ENCODE data around the gene AKR1E2. TPM values are rescaled to one million over a fixed set of nuclear protein-coding genes. Genes with fewer than 3 reads are reported as not detected.

AKR1E2 gene
- total and polyA plus RNA-seq, 4 donors = 4.3 to 26.7 (median 9.1) TPM

DNA sequence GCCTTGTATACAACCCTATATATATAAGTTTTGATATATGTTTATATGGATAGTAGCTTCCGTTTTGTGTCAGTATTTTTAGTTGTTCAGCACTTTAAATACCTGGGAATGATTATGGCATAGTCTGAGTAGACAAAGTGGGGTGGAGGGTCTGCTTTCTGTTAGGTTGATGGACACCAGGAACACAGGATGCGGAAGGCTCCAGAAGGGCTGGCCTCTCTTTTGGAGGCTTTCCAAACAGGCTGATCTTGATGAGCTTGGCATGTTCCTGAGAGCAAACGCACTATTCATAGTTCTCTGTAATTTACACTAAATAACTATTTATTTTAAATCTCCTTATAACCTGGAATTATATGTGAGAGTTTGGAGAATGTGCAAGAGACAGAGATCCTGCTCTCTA is 12.7 kb downstream of the AKR1E2 start:
- no peak for DNase-seq (ENCODE audit: low read depth in 4 of 6, low spot score in 6 of 6)
- H3K27ac ChIP-seq (ENCODE audit: low read depth, low read length) = no peak overlapping the region
- no peaks in the 10 kb centered on the region for H3K9me3 ChIP-seq (ENCODE audit: control insufficient read depth, insufficient read depth, low read length)
- H3K4me1 ChIP-seq (ENCODE audit: control insufficient read depth, insufficient read depth, low read length) = no peaks in the 10 kb centered on the region
- WGBS (ENCODE audit: insufficient coverage) = 80% methylated on average over 1 of the region's 3 CpGs
- no peak overlapping the region for H3K4me3 ChIP-seq (ENCODE audit: low read depth, low read length)
- H3K27me3 ChIP-seq (ENCODE audit: control insufficient read depth, insufficient read depth, low read length) = no peaks in the 10 kb centered on the region
- peaks cover 33% of the 10 kb centered on the region for H3K36me3 ChIP-seq (ENCODE audit: control insufficient read depth, insufficient read depth, low read length)

DNA sequence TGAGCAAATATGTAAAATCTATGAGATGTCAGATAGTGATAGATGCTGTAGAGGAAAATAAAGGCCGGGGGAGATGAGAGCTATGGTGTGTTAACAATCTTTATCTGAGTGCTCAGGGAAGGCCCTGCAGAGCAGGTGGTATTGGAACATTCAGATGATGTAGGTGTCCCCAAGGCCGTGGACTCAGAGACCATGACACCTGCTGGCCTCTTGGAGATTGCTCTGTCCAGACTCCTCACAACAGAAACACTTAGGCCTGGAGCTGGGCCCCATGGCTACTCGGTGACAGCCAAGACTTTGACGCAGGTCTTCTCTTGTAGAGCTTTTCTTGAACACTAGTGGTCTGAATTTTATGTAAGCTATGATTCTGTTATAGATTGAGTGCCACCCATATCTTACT is 13.3 kb downstream of the AKR1E2 start:
- Histone ChIP-seq H3K27me3 (ENCODE audit: control insufficient read depth, insufficient read depth, low read length) (no peaks in the 10 kb centered on the region), H3K27ac (ENCODE audit: low read depth, low read length) (no peak overlapping the region), H3K4me1 (ENCODE audit: control insufficient read depth, insufficient read depth, low read length) (no peaks in the 10 kb centered on the region), H3K4me3 (ENCODE audit: low read depth, low read length) (no peak overlapping the region), H3K9me3 (ENCODE audit: control insufficient read depth, insufficient read depth, low read length) (no peaks in the 10 kb centered on the region), H3K36me3 (ENCODE audit: control insufficient read depth, insufficient read depth, low read length) (peaks cover 31% of the 10 kb centered on the region)
- 100% methylated on average over 1 of the region's 4 CpGs for WGBS (ENCODE audit: insufficient coverage)
- no peak for DNase-seq (ENCODE audit: low read depth in 4 of 6, low spot score in 6 of 6)

DNA sequence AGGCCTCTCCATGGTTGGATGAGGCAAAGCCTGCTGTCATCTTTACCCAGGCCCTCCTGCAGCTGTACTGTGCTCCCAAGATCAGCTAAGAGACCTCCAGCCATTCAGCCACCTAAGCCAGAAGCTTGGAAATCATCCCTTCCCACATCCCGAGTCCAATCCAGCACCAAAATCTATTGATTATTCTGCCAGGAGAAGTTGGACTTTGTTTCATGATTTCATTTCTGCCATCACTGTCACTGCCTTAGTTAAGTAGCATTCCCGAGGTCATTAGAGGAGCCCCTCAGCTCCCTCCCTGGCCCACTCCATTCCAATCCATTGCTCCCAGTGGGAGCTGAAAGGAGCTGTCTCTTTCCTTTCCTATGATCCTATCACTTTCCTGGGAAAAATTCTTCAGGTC is 14.1 kb downstream of the AKR1E2 start:
- H3K4me1 ChIP-seq (ENCODE audit: control insufficient read depth, insufficient read depth, low read length) = no peaks in the 10 kb centered on the region

DNA sequence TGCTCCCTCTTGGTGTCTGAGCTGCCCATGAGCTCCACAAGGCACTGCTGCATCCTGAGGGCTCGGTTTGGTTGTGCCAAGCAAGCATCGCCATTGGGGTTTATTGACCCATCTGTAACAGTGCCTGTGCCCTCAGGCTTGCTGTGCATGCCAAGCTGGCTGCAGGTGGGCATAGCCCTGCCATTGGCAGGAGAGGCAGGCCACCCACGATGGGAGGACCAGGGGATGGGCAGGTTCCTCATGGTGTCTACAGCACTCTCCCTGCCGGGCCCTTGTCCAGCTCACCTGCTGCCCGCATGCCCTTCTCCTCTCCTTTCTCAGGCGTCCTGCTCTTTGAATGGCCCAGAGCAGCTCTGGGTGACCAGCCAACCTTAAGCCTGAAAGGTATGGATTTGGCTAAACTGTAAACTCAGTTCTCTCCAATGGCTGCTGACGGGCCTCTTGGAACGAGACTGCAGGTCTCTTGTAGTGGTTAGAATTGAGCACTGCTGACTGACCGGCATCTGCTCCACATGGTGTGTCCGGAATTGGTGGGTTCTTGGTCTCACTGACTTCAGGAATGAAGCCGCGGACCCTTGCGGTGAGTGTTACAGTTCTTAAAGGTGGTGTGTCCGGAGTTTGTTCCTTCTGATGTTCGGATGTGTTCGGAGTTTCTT is 17.6 kb downstream of the AKR1E2 start:
- no peaks in the 10 kb centered on the region for H3K4me1 ChIP-seq (ENCODE audit: control insufficient read depth, insufficient read depth, low read length)
- H3K36me3 ChIP-seq (ENCODE audit: control insufficient read depth, insufficient read depth, low read length) = peaks cover 27% of the 10 kb centered on the region
- no peak for DNase-seq (ENCODE audit: low read depth in 4 of 6, low spot score in 6 of 6)
- H3K4me3 ChIP-seq (ENCODE audit: low read depth, low read length) = no peak overlapping the region
- H3K27ac ChIP-seq (ENCODE audit: low read depth, low read length) = no peak overlapping the region
- no peaks in the 10 kb centered on the region for H3K9me3 ChIP-seq (ENCODE audit: control insufficient read depth, insufficient read depth, low read length)
- WGBS (ENCODE audit: insufficient coverage) = 87% methylated on average over 11 of the region's 16 CpGs
- H3K27me3 ChIP-seq (ENCODE audit: control insufficient read depth, insufficient read depth, low read length) = no peaks in the 10 kb centered on the region

More for the DNA sequence above, 14.1 kb downstream of the AKR1E2 start:
- H3K36me3 ChIP-seq (ENCODE audit: control insufficient read depth, insufficient read depth, low read length) = peaks cover 36% of the 10 kb centered on the region
- H3K27ac ChIP-seq (ENCODE audit: low read depth, low read length) = no peak overlapping the region
- no peaks in the 10 kb centered on the region for H3K9me3 ChIP-seq (ENCODE audit: control insufficient read depth, insufficient read depth, low read length)
- H3K4me3 ChIP-seq (ENCODE audit: low read depth, low read length) = no peak overlapping the region
- DNase-seq (ENCODE audit: low read depth in 4 of 6, low spot score in 6 of 6) = no peak
- WGBS (ENCODE audit: insufficient coverage) = 100% methylated on average over 1 of the region's 2 CpGs
- H3K27me3 ChIP-seq (ENCODE audit: control insufficient read depth, insufficient read depth, low read length) = no peaks in the 10 kb centered on the region

DNA sequence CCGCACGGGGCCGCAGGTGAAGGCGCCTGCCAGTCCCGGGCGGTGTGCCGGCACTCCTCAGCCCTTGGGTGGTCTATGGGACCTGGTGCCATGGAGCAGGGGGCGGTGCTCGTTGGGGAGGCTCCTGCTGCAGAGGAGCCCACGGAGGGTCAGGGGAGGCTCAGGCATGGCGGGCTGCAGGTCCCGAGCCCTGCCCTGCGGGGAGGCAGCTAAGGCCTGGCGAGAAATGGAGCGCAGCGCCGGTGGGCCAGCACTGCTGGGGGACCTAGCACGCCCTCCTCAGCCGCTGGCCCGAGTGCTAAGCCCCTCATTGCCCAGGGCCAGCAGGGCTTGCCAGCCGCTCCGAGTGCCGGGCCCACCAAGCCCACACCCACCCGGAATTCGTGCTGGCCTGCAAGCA is 18.9 kb downstream of the AKR1E2 start:
- no peaks in the 10 kb centered on the region for H3K27me3 ChIP-seq (ENCODE audit: control insufficient read depth, insufficient read depth, low read length)
- no peaks in the 10 kb centered on the region for H3K9me3 ChIP-seq (ENCODE audit: control insufficient read depth, insufficient read depth, low read length)
- H3K4me1 ChIP-seq (ENCODE audit: control insufficient read depth, insufficient read depth, low read length) = peaks cover 4% of the 10 kb centered on the region
- WGBS (ENCODE audit: insufficient coverage) = 99% methylated on average over 25 of the region's 25 CpGs
- no peak for DNase-seq (ENCODE audit: low read depth in 4 of 6, low spot score in 6 of 6)
- H3K4me3 ChIP-seq (ENCODE audit: low read depth, low read length) = no peak overlapping the region
- H3K36me3 ChIP-seq (ENCODE audit: control insufficient read depth, insufficient read depth, low read length) = peaks cover 27% of the 10 kb centered on the region
- H3K27ac ChIP-seq (ENCODE audit: low read depth, low read length) = no peak overlapping the region

DNA sequence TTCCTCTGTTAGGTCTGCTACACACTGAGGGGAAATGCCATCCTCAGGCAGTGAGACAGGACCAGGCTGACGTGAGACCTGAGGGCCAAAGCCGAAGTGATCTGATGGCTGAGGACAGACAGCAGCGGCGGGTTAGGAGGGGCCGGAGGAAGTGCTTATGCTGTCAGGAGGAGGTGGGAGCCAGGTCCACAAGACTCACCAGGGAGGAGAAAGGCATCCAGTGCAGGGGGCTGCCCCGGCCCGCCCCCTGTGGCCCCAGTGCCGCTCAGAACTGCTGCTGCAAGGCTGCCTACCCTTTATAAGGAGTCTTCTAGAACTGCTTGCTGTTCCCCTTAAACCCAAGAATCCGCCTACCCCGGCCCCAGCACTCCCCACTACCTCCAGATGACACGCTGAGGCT is 19.8 kb downstream of the AKR1E2 start:
- 97% methylated on average over 8 of the region's 11 CpGs for WGBS (ENCODE audit: insufficient coverage)
- Histone ChIP-seq H3K36me3 (ENCODE audit: control insufficient read depth, insufficient read depth, low read length) (peaks cover 27% of the 10 kb centered on the region), H3K27me3 (ENCODE audit: control insufficient read depth, insufficient read depth, low read length) (no peaks in the 10 kb centered on the region), H3K9me3 (ENCODE audit: control insufficient read depth, insufficient read depth, low read length) (no peaks in the 10 kb centered on the region), H3K27ac (ENCODE audit: low read depth, low read length) (no peak overlapping the region), H3K4me1 (ENCODE audit: control insufficient read depth, insufficient read depth, low read length) (peaks cover 4% of the 10 kb centered on the region), H3K4me3 (ENCODE audit: low read depth, low read length) (no peak overlapping the region)
- DNase-seq (ENCODE audit: low read depth in 4 of 6, low spot score in 6 of 6) = no peak

DNA sequence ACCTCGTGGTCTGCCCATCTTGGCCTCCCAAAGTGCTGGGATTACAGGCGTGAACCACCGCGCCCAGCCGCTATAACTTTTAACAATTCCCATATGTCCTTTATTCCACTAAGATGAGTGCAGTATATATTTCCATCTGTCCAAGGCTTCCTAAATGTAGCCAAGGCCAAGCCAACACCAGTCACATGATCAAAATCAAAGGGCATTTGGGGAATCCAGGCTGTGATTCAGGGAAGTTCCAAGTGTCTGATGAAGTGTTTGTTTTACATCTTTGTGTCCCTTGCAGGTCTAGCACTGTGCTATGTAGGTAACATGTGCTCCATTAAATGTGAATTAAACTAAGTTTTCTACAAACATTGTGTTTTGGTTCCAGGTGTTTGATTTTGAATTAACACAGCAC is 20.8 kb downstream of the AKR1E2 start:
- Histone ChIP-seq H3K36me3 (ENCODE audit: control insufficient read depth, insufficient read depth, low read length) (peaks cover 27% of the 10 kb centered on the region), H3K9me3 (ENCODE audit: control insufficient read depth, insufficient read depth, low read length) (no peaks in the 10 kb centered on the region), H3K4me3 (ENCODE audit: low read depth, low read length) (no peak overlapping the region), H3K27me3 (ENCODE audit: control insufficient read depth, insufficient read depth, low read length) (no peaks in the 10 kb centered on the region), H3K4me1 (ENCODE audit: control insufficient read depth, insufficient read depth, low read length) (peaks cover 4% of the 10 kb centered on the region), H3K27ac (ENCODE audit: low read depth, low read length) (no peak overlapping the region)
- WGBS (ENCODE audit: insufficient coverage) = 86% methylated on average over 1 of the region's 5 CpGs
- no peak for DNase-seq (ENCODE audit: low read depth in 4 of 6, low spot score in 6 of 6)

DNA sequence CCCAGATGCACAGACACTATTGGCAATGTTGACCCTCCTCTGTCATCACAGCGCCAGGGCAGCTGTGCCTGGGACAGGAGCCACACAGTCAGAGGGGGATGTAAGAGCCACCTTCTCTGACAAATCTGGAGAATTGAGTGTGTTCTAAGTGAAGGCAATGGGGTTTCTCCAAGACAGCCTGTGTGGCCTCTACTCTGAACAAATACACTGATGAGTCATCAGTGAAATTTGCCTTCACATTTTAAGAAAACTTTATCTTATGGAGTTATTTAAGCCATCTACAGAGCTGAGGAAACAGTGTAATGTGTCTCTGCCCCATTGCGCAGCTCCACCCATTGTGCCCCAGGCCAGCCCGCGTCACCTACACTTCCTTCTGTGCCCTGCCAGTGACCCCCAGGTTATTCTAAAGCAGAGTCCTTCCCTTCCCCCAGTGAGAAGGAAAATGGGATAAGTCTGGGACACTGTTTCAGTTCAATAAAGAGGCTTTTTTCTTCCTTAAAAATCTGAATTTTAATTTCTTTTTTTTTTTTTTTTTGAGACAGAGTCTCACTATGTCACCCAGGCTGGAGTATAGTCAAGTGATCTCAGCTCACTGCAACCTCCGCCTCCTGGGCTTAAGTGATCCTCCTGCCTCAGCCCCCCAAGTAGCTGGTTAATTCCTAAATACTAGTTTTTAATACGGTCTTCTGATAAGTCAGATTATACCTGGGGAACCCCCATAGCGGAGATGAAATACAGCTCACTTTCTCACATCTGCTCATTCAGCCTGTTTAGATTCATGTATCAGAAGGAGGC is 21.8 kb downstream of the AKR1E2 start:
- WGBS (ENCODE audit: insufficient coverage) = 100% methylated on average over 1 of the region's 7 CpGs

DNA sequence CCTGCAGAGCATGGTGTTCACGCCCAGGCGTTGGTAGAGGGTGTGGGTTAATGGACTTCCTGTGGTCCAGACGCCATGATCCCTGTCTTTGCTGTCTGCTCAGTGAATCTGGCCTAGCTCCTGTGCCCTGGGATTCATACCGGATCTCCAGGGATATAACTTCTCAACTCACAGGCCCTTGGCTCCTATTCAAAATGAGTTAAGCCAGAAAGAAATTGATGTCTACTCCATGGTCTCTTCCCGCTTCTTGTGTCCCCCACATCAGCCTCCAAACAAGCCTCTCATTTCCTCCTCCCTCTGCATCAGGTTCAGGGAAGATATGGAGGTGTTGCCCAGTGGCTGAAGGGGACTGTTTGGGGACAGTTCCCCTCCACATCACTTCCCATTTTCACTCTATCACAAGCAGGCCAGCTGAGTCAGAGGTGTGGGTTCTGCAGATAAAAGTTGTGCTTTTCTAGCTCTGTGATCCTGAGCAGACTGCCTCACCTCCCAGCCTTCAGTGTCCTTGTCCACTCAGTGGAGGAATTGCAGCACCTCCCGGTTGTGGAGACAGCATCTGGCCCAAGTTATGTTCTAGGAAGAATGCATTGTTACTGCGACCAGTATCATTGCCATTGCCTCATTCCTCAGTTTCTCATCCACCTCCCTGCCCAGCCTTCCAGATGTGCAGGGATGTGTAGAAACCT is 22.5 kb downstream of the AKR1E2 start:
- Histone ChIP-seq H3K9me3 (ENCODE audit: control insufficient read depth, insufficient read depth, low read length) (no peaks in the 10 kb centered on the region), H3K4me1 (ENCODE audit: control insufficient read depth, insufficient read depth, low read length) (peaks cover 4% of the 10 kb centered on the region)
- WGBS (ENCODE audit: insufficient coverage) = 79% methylated on average over 5 of the region's 7 CpGs

More for the DNA sequence above, 21.8 kb downstream of the AKR1E2 start:
- H3K36me3 ChIP-seq (ENCODE audit: control insufficient read depth, insufficient read depth, low read length) = peaks cover 23% of the 10 kb centered on the region
- no peak overlapping the region for H3K27ac ChIP-seq (ENCODE audit: low read depth, low read length)
- H3K27me3 ChIP-seq (ENCODE audit: control insufficient read depth, insufficient read depth, low read length) = no peaks in the 10 kb centered on the region
- H3K4me3 ChIP-seq (ENCODE audit: low read depth, low read length) = no peak overlapping the region
- peaks cover 4% of the 10 kb centered on the region for H3K4me1 ChIP-seq (ENCODE audit: control insufficient read depth, insufficient read depth, low read length)
- no peak for DNase-seq (ENCODE audit: low read depth in 4 of 6, low spot score in 6 of 6)
- H3K9me3 ChIP-seq (ENCODE audit: control insufficient read depth, insufficient read depth, low read length) = no peaks in the 10 kb centered on the region

More for the DNA sequence above, 22.5 kb downstream of the AKR1E2 start:
- H3K27ac ChIP-seq (ENCODE audit: low read depth, low read length) = no peak overlapping the region
- H3K36me3 ChIP-seq (ENCODE audit: control insufficient read depth, insufficient read depth, low read length) = peaks cover 19% of the 10 kb centered on the region
- no peaks in the 10 kb centered on the region for H3K27me3 ChIP-seq (ENCODE audit: control insufficient read depth, insufficient read depth, low read length)
- no peak overlapping the region for H3K4me3 ChIP-seq (ENCODE audit: low read depth, low read length)
- no peak for DNase-seq (ENCODE audit: low read depth in 4 of 6, low spot score in 6 of 6)

All from spinal cord (tissue), 10 donors.